GM12891 (cell line): ENCODE results near the gene EEF1A1. TPM values are rescaled to one million over a fixed set of nuclear protein-coding genes. Genes with fewer than 3 reads are reported as not detected.
"Not testable (repeated sequence)": the region's sequence is repeated elsewhere in the genome, so short reads cannot be mapped to it uniquely, and the experiment has no call there.

Experiments
- DNase-seq: peaks from one replicate; pipeline ENCODE4 v3.0.0; 2011; ENCODE audit warnings: low spot score; ENCODE audit not compliant: insufficient read length
- FAIRE-seq: peaks from 2 replicates; lab custom pipeline; 2011; peaks lifted over from hg19 to GRCh38; lab: Jason Lieb, UNC
- PAX5 ChIP-seq: IDR thresholded peaks from 2 replicates; pipeline ENCODE4 v1.6.1; 2011; ENCODE audit warnings: low read length, moderate library complexity, mild to moderate bottlenecking; ENCODE audit not compliant: insufficient read depth, severe bottlenecking
- POLR2A ChIP-seq: IDR thresholded peaks from 2 replicates; pipeline ENCODE4 v1.6.1; 2011; ENCODE audit warnings: low read depth, low read length, control low read depth
- POLR2AphosphoS5 ChIP-seq: IDR thresholded peaks from 2 replicates; pipeline ENCODE4 v1.6.1; 2011; ENCODE audit warnings: low read depth, low read length, control low read depth
- POU2F2 ChIP-seq: IDR thresholded peaks from 2 replicates; pipeline ENCODE4 v1.6.1; 2011; ENCODE audit warnings: low read depth, mild to moderate bottlenecking, control low read depth, low read length, moderate library complexity
- SPI1 ChIP-seq: IDR thresholded peaks from 2 replicates; pipeline ENCODE4 v1.6.1; 2011; ENCODE audit warnings: low read depth, low read length, control low read depth
- TAF1 ChIP-seq: IDR thresholded peaks from 2 replicates; pipeline ENCODE4 v1.6.1; 2011; ENCODE audit warnings: low read depth, low read length, control low read depth
- polyA plus RNA-seq: library from polyadenylated mRNA; unstranded; fragments of >200 nt; gene quantifications from one replicate; pipeline ENCODE4 v1.2.1, GENCODE V29; 2012; ENCODE audit warnings: low read depth, missing spikeins, inconsistent platforms; ENCODE audit not compliant: missing spikeins

Gene EEF1A1
- 18,401 TPM for polyA plus RNA-seq

DNA sequence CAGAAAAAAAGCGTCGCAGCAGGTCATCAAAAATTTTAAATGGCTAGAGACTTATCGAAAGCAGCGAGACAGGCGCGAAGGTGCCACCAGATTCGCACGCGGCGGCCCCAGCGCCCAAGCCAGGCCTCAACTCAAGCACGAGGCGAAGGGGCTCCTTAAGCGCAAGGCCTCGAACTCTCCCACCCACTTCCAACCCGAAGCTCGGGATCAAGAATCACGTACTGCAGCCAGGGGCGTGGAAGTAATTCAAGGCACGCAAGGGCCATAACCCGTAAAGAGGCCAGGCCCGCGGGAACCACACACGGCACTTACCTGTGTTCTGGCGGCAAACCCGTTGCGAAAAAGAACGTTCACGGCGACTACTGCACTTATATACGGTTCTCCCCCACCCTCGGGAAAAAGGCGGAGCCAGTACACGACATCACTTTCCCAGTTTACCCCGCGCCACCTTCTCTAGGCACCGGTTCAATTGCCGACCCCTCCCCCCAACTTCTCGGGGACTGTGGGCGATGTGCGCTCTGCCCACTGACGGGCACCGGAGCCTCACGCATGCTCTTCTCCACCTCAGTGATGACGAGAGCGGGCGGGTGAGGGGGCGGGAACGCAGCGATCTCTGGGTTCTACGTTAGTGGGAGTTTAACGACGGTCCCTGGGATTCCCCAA lies at the start of gene EEF1A1:
Gene EEF1A1, minus strand, starts transcription at position 345 of the 663 bp plus-strand sequence. CDS start 1,006 bp downstream, outside the sequence.
- DNase-seq, result peak; percentile 67
- TF ChIP-seq SPI1 (no peak), TAF1 (peak; percentile 99), POLR2AphosphoS5 (peak; percentile 100), POU2F2 (peak; percentile 99), POLR2A (peak; percentile 100), PAX5 (peak; percentile 70)
- peak; percentile 95 for FAIRE-seq

DNA sequence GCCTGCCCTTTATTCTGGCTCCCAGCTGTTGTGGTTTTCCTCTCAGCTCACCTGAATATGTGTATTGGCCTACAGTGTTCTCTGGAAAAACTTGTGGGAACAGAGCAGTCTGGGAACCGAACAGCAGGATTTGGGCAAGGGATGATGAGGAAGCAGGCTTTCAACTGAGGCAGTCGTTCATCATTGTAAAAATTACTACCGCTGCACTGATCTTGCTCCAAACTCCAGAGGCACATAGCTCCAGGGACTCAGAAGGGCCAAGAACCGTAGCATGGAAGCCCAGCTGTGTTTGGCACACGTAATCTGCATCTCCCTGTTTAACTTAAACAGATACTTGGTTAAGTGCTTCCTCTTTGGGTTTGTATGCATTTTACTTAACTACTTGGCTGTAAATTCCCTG lies 48.3 kb upstream of the EEF1A1 start:
- FAIRE-seq (no peak), DNase-seq (no peak)
- TF ChIP-seq PAX5 (no peak), POU2F2 (no peak), POLR2A (no peak)

DNA sequence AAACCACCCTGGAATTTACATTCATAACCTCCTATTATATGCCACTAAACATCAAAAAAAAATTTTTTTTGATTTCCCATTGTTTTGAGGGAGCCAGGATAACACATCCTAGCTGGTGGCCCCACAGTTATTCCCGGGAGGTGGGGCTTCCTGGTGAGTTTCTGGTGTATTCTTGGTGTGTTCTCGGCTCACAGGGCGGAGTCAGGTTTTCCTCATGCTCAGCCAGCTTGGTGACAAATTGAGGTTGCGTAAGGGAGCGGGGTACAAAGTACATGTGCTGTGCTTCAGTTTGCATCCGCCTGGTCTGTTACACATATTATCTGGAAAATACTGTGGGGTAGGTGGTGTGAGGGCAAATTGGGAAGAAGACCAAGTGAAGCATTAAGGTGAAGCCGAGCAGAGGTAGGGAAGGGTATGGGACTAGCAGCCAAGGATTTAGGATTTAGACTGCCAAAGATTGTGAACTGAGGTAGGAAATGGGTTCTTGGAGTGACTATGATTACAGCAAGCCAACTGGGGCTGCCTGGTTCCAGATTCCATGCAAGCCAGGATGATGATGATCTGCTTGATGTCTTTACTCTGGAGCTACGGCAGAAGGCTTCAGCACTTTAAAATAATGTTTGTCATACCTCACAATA lies 46.2 kb upstream of the EEF1A1 start:
- FAIRE-seq, result no peak
- DNase-seq, result no peak
- no peak for TF ChIP-seq SPI1
- no peak for TF ChIP-seq POLR2AphosphoS5
- no peak for TF ChIP-seq PAX5
- no peak for TF ChIP-seq POLR2A
- TF ChIP-seq TAF1, result no peak
- no peak for TF ChIP-seq POU2F2

DNA sequence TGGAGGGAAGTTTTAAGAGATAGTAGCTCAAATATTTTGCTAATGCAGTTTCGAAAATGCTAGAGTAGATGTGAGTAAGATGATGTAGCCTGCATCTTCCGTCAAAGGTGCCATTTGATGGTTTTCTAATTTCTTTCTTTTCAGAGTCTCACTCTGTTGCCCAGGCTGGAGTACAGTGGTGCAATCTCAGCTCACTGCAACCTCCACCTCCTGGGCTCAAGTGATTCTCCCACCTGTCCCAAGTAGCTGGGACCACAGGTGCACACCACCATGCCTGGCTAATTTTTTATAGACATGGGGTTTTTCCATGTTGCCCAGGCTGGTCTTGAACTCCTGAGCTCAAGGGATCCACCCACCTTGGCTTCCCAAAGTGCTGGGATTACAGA lies 45.6 kb upstream of the EEF1A1 start:
- DNase-seq, FAIRE-seq: not testable (repeated sequence)

DNA sequence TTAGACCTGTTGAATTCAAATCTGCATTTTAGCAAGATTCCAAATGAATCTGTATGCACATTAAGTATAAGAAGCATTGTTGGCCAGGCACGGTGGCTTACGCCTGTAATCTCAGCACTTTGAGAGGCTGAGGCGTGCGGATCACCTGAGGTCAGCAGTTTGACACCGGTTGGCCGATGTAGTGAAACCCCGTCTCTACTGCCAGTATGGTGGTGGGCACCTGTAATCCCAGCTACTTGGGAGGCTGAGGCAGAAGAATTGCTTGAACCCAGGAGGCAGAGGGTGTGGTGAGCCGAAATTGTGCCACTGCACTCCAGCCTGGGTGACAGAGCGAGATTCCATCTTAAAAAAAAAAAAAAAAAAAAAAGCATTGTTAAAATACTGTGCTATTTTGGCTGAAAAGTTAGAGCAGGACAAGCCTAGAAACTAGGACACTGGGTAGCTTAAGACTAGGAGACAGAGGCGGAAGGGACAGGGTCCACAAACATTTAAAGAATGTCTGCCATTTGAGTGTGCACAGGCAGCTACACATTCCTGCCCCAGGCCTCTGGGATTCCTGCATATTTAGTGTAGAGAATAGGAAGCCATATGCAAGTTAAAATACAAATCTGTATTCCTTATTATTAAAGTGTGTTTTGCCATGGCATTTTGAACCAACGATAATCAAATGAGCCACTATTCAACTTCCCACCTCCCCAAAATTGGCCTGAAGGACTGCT lies 45.1 kb upstream of the EEF1A1 start:
- TF ChIP-seq POLR2AphosphoS5, result no peak
- TF ChIP-seq SPI1, result no peak
- no peak for TF ChIP-seq PAX5
- no peak for TF ChIP-seq TAF1
- TF ChIP-seq POU2F2, result no peak
- TF ChIP-seq POLR2A, result no peak
- DNase-seq, result no peak
- FAIRE-seq, result no peak

DNA sequence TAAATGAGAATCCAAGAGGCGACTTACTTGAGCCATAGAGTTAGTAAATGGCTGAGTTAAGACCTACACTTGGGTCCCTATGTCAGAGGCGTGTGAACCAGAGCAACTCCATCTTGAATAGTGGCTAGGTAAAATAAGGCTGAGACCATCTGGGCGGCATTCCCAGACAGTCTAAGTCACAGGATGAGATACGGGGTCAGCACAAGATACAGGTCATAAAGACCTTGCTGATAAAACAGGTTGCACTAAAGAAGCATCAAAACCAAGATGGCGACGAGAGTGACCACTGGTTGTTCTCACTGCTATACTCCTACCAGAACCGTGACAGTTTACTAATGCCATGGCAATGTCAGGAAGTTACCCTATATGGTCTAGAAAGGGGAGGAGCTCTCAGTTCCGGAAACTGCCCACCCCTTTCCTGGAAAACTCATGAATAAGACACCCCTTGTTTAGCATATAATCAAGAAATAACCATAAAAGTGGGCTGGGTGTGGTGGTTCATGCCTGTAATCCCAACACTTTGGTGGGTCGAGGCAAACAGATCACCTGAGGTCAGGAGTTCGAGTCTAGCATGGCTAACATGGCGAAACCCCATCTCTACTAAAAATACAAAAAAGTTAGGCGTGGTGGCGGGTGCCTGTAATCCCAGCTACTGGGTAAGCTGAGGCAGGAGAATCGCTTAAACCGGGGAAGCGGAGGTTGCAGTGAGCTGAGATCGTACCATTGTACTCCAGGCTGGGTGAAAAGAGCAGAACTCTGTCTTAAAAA lies 43.9 kb upstream of the EEF1A1 start:
- no peak for TF ChIP-seq PAX5
- TF ChIP-seq POLR2AphosphoS5, result no peak
- TF ChIP-seq POU2F2, result no peak
- no peak for TF ChIP-seq SPI1
- no peak for TF ChIP-seq TAF1
- TF ChIP-seq POLR2A, result no peak
- no peak for DNase-seq
- FAIRE-seq, result no peak

DNA sequence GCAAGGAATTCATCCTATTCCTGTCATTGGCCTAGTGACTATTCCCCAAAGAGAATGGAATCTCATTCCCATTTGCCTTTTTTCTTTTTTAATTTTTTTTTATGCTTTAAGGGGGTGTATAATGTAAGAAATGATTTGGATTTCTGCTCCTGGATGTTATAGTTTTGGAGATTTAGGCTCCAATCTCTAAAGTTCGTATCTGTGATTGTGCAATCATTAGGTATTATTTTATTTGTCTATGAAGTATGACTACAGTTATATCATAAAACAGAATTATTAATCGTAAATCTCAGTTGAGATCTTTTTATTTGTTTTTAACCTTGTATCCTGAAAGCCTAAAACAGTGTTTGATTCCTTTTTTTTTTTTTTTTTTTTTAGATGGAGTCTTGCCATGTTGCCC lies 41.7 kb upstream of the EEF1A1 start:
- no peak for FAIRE-seq
- no peak for TF ChIP-seq TAF1
- no peak for TF ChIP-seq POLR2AphosphoS5
- no peak for TF ChIP-seq PAX5
- DNase-seq, result no peak

DNA sequence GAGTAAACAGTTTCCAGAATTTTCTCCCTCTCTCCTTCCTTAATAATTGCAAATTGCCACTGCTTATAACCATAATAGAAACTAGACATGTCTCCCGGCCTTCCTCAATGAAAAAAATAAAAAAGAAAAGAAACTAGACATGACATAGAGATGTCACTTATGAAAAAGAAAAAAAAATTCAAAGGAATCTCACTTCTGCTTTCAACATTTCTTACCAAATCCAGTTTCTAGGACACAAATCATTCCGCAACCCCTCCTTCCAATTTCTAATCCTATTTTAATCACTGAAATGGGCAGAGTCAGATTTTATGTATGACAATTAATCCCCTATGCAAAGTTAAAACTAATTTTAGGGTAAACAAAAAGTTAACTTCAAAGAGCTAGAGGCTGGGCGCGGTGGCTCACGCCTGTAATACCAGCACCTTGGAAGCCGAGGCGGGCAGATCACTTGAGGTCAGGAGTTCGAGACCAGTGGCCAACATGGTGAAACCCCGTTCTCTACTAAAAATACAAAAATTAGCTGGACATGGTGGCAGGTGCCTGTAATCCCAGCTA lies 40.1 kb upstream of the EEF1A1 start:
- no peak for DNase-seq
- TF ChIP-seq SPI1, result peak; percentile 90
- no peak for TF ChIP-seq PAX5
- no peak for FAIRE-seq

DNA sequence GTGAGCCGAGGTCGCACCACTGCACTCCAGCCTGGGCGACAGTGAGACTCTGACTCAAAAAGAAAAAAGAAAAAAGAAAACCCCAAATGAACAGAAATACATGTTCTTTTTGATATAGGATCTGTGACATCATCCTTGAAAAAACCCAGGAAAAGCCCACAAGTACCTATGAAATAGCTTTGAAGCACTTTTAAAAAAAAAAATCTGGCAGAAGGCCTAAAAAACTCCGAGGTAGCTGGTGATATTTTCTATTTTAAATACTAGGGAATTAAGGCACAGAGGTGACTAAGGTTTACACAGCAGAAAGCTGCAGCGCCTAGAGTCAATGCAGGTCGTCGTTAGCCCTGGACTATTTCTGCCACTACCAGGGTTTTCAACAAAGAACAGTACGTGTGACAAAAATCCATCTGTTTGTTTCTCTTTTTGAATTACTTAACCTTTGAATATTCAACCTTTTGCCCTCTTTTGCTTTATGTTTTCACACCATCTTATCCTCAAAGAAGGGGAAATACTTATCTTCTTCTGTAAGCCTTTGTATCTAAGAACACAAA lies 39.4 kb upstream of the EEF1A1 start:
- FAIRE-seq (no peak), DNase-seq (no peak)
- no peak for TF ChIP-seq POU2F2
- TF ChIP-seq POLR2AphosphoS5, result no peak
- TF ChIP-seq PAX5, result no peak
- no peak for TF ChIP-seq POLR2A
- TF ChIP-seq TAF1, result no peak
- TF ChIP-seq SPI1, result no peak

DNA sequence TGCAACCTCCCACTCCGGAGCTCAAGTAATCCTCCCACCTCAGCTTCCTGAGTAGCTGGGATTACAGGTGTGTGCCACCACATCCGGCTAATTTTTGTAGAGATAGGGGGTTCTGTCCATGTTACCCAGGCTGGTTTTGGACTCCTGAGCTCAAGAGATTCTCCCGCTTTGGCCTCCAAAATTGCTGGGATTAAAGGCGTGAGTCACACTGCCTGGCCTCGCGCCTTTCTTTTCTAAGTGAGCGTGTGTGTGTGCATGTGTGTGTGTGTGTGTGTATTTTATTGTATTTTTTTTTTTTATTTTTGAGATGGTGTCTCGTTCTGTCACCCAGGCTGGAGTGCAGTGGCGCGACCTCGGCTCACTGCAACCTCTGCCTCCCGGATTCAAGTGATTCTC lies 38.6 kb upstream of the EEF1A1 start:
- FAIRE-seq, DNase-seq: not testable (repeated sequence)
